B cell (primary cell): Measurements from ENCODE around the gene LRRN2. TPM values are rescaled to one million over a fixed set of nuclear protein-coding genes. Genes with fewer than 3 reads are reported as not detected.

Experiments used
- ATAC-seq: fragments of 200-7000 bp; cut with Tn5 transposase; one replicate; pipeline ENCODE4 v1.10.0; 2021; ENCODE audit warnings: low read depth, mild to moderate bottlenecking, moderate number of reproducible peaks, moderate library complexity
- CTCF ChIA-PET: fragments of 350-600 bp; sonication (Branson Sonifier 250); formaldehyde crosslinking; loops from one replicate; lab custom pipeline; 2021; ENCODE audit warnings: antibody characterized with exemption, inconsistent platforms; lab: Charles Lee
- POLR2A ChIA-PET: fragments of 350-600 bp; sonication (Branson Sonifier 250); formaldehyde crosslinking; loops from one replicate; lab custom pipeline; 2021; ENCODE audit warnings: antibody characterized with exemption; lab: Charles Lee
- DNase-seq: peaks from one replicate; pipeline ENCODE4 v3.0.0; 2013
- H2AFZ ChIP-seq: 2 replicates; pipeline ENCODE4 v1.6.1; 2012; ENCODE audit warnings: mild to moderate bottlenecking, low read depth, low read length; ENCODE audit not compliant: insufficient read depth, poor library complexity, severe bottlenecking
- H3K27ac ChIP-seq, 2 donors: 1 replicate in 1 of 2; 2 replicates in 1 of 2; pipeline ENCODE4 v1.5.1; 2012 to 2013; ENCODE audit warnings: low read length in 2 of 2, mild to moderate bottlenecking in 2 of 2, moderate library complexity in 1 of 2
- H3K27me3 ChIP-seq, 4 experiments: fragments of 200-600 bp in 1 of 4; sonication (generic) in 1 of 4; replicated peaks in 1 of 4; 1 replicate in 2 of 4; 2 replicates in 2 of 4; pipeline versions ENCODE4 v1.6.1 to v1.7.0; 2013 to 2016; ENCODE audit warnings: low read length in 3 of 4, mild to moderate bottlenecking in 2 of 4, mixed read lengths in 1 of 4, moderate library complexity in 1 of 4; ENCODE audit not compliant: insufficient read depth in 4 of 4, control insufficient read depth in 3 of 4; ENCODE audit errors: control extremely low read depth in 1 of 4
- H3K36me3 ChIP-seq, 2 experiments: replicated peaks in 1 of 2; 1 replicate in 1 of 2; 2 replicates in 1 of 2; pipeline versions ENCODE4 v1.6.1 to v1.7.1; 2013; ENCODE audit warnings: low read length in 1 of 2; ENCODE audit not compliant: insufficient read depth in 2 of 2, control insufficient read depth in 1 of 2; ENCODE audit errors: control extremely low read depth in 1 of 2, extremely low read depth in 1 of 2
- H3K4me1 ChIP-seq, 2 donors: fragments of 200-600 bp in 1 of 2; sonication (generic) in 1 of 2; 1 replicate in 1 of 2; 2 replicates in 1 of 2; pipeline versions ENCODE4 v1.5.1 to v1.6.1; 2013 to 2017; ENCODE audit warnings: low read length in 2 of 2; ENCODE audit not compliant: control insufficient read depth in 2 of 2, insufficient read depth in 2 of 2
- H3K4me2 ChIP-seq: replicated peaks from 2 replicates; pipeline ENCODE3; 2012; ENCODE audit warnings: mild to moderate bottlenecking, low read depth, low read length; ENCODE audit not compliant: poor library complexity, severe bottlenecking
- H3K4me3 ChIP-seq, 5 experiments: fragments of 200-600 bp in 1 of 5; sonication (generic) in 1 of 5; 1 replicate in 3 of 5; 2 replicates in 2 of 5; pipeline versions ENCODE4 v1.5.1 to v1.7.0; 2011 to 2016; ENCODE audit warnings: low read length in 4 of 5, mild to moderate bottlenecking in 4 of 5, low read depth in 2 of 5, control low read depth in 1 of 5, moderate library complexity in 1 of 5; ENCODE audit not compliant: insufficient read depth in 1 of 5; ENCODE audit errors: control extremely low read depth in 1 of 5, extremely low read depth in 1 of 5
- H3K79me2 ChIP-seq: fragments of 200-600 bp; sonication (generic); one replicate; pipeline ENCODE4 v1.6.0; 2016; ENCODE audit warnings: low read length; ENCODE audit not compliant: control insufficient read depth, insufficient read depth
- H3K9ac ChIP-seq: fragments of 200-600 bp; sonication (generic); 2 replicates; pipeline ENCODE4 v1.6.1; 2017; ENCODE audit warnings: mild to moderate bottlenecking, low read length, moderate library complexity
- H3K9me3 ChIP-seq, 3 donors: one replicate each; pipeline versions ENCODE4 v1.6.1 to v1.7.1; 2013; ENCODE audit warnings: low read length in 2 of 3; ENCODE audit not compliant: control insufficient read depth in 2 of 3, insufficient read depth in 1 of 3; ENCODE audit errors: control extremely low read depth in 1 of 3
- H4K20me1 ChIP-seq: 2 replicates; pipeline ENCODE4 v1.6.0; 2012; ENCODE audit warnings: mild to moderate bottlenecking, low read length; ENCODE audit not compliant: insufficient read depth, control insufficient read depth, poor library complexity, severe bottlenecking
- H3K27ac Mint-ChIP-seq: one replicate; pipeline ENCODE4 v1.8.0; 2021; ENCODE audit warnings: mixed read lengths
- H3K27me3 Mint-ChIP-seq: one replicate; pipeline ENCODE4 v1.8.0; 2021; ENCODE audit warnings: mixed read lengths
- H3K4me1 Mint-ChIP-seq: one replicate; pipeline ENCODE4 v1.8.0; 2021; ENCODE audit warnings: mixed read lengths
- H3K4me3 Mint-ChIP-seq: one replicate; pipeline ENCODE4 v1.8.0; 2021; ENCODE audit warnings: mixed read lengths
- H3K9me3 Mint-ChIP-seq: one replicate; pipeline ENCODE4 v1.8.0; 2022; ENCODE audit warnings: mixed read lengths; ENCODE audit not compliant: insufficient read depth
- EZH2 ChIP-seq: IDR thresholded peaks from 2 replicates; pipeline ENCODE4 v1.6.1; 2012; ENCODE audit warnings: borderline replicate concordance, low read depth, mild to moderate bottlenecking, moderate library complexity, low read length; ENCODE audit not compliant: insufficient read depth, poor library complexity, severe bottlenecking
- WGBS: methylation state at CpG from one replicate; pipeline ENCODE4 v1.1.5; 2013; ENCODE audit warnings: missing lambda C conversion rate; ENCODE audit not compliant: insufficient coverage; 5-methylcytosine and 5-hydroxymethylcytosine counted together
- intact Hi-C: fragments of 100-400 bp; cut with micrococcal nuclease; formaldehyde crosslinking; loops from one replicate; pipeline ENCODE4 v1.10.0; 2022
- polyA plus RNA-seq: library from polyadenylated mRNA; depleted of rRNA; stranded (reverse); fragments of >200 nt; gene quantifications from 2 replicates; pipeline ENCODE4 v1.2.3, GENCODE V29; 2012
- total RNA-seq, 2 donors: library from RNA; stranded (reverse); fragments of 120-200 nt in 1 of 2; gene quantifications; 1 replicate in 1 of 2; 2 replicates in 1 of 2; pipeline versions ENCODE4 v1.2.3 to v1.2.4, GENCODE V29; 2013 to 2022
- TF ChIP-seq, protein P1 (sequence below): fragments of 200-600 bp; IDR thresholded peaks from one replicate; pipeline ENCODE4 v1.8.0; 2022; ENCODE audit warnings: antibody characterized with exemption, mild to moderate bottlenecking

The LRRN2 gene
- total and polyA plus RNA-seq, 2 donors (not counting 1 experiment from before 2014, with no cell fraction given) = not detected

DNA sequence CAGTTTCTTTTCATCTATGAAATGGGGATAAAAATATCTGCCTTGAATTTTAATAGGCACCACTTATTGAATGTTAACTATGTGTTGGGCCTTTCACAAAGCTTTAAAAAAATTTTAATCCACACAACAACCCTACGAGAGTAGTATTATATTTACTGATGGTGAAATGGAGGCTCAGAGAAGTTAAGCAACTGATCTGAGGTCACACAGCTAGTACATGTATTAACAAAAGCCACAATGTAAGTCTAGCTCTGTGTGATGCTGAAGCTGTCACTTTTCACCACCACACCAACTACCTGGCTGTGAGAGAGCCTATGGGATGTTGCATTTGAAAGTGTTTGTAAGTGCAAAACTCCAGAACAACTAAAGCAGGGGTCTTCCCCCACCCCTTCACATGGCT, 44.1 kb downstream of the LRRN2 start:
- H3K27ac Mint-ChIP-seq = no peak overlapping the region

DNA sequence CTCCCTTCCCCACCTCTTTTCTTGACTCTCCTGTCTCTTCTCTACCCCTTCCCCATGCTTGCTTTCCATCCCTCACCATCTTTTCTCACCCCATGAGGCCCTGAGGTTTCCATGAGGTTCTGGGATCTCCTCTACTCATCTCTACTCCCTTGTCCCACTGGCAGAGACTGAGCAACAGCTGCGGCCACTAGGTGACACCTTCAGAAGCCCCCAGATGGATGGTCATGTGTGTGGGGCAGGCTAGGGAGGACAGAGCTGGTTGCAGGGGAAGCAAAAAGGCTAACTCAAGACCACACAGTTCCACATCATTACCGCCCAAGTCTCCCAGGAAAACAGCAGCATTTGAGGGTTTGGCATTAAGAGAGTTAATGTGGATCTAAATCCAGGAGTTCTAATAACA, 45.0 kb downstream of the LRRN2 start:
- H3K4me3 ChIP-seq = no peak overlapping the region
- no peaks in the 10 kb centered on the region for H3K36me3 ChIP-seq
- peaks cover 0 to 5% (median 0%) of the 10 kb centered on the region in 3 donors for H3K9me3 ChIP-seq
- H3K9ac ChIP-seq = no peak overlapping the region
- H3K79me2 ChIP-seq = no peaks in the 10 kb centered on the region
- no peaks in the 10 kb centered on the region for H3K4me1 ChIP-seq
- peaks cover 0 to 14% (median under 1%) of the 10 kb centered on the region in 4 experiments for H3K27me3 ChIP-seq
- no peak overlapping the region for H3K27ac Mint-ChIP-seq
- no peak for ATAC-seq
- CTCF ChIA-PET = interaction anchor here (1.2 kb wide), 1 partner anchor 106 kb away, joined by 5 read pairs; no protein-coding TSS in a partner anchor
- no peaks in the 10 kb centered on the region for H4K20me1 ChIP-seq
- no peak overlapping the region for H3K27ac ChIP-seq
- peaks cover 25% of the 10 kb centered on the region for H3K27me3 Mint-ChIP-seq
- H3K4me1 Mint-ChIP-seq = no peaks in the 10 kb centered on the region
- H2AFZ ChIP-seq = no peak overlapping the region
- no peak for DNase-seq
- POLR2A ChIA-PET = no interaction called here
- intact Hi-C loops = no loop called here
- no peak overlapping the region for H3K4me2 ChIP-seq
- WGBS = no CpG with 5 or more reads among the region's 2 CpGs
- H3K4me3 Mint-ChIP-seq = no peak overlapping the region
- H3K9me3 Mint-ChIP-seq = no peaks in the 10 kb centered on the region
- no peak for TF ChIP-seq EZH2
- TF ChIP-seq, protein P1, sequence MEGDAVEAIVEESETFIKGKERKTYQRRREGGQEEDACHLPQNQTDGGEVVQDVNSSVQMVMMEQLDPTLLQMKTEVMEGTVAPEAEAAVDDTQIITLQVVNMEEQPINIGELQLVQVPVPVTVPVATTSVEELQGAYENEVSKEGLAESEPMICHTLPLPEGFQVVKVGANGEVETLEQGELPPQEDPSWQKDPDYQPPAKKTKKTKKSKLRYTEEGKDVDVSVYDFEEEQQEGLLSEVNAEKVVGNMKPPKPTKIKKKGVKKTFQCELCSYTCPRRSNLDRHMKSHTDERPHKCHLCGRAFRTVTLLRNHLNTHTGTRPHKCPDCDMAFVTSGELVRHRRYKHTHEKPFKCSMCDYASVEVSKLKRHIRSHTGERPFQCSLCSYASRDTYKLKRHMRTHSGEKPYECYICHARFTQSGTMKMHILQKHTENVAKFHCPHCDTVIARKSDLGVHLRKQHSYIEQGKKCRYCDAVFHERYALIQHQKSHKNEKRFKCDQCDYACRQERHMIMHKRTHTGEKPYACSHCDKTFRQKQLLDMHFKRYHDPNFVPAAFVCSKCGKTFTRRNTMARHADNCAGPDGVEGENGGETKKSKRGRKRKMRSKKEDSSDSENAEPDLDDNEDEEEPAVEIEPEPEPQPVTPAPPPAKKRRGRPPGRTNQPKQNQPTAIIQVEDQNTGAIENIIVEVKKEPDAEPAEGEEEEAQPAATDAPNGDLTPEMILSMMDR = no peak

More for the DNA sequence above, 44.1 kb downstream of the LRRN2 start:
- Histone ChIP-seq H3K4me3 (no peak overlapping the region), H3K9ac (no peak overlapping the region), H3K27ac (no peak overlapping the region), H3K27me3 (peaks cover 0 to 14% (median under 1%) of the 10 kb centered on the region in 4 experiments), H2AFZ (no peak overlapping the region), H3K36me3 (no peaks in the 10 kb centered on the region), H4K20me1 (no peaks in the 10 kb centered on the region), H3K4me1 (no peaks in the 10 kb centered on the region), H3K4me2 (no peak overlapping the region), H3K9me3 (peaks cover 0 to 5% (median 0%) of the 10 kb centered on the region in 3 donors), H3K79me2 (no peaks in the 10 kb centered on the region)
- no CpG with 5 or more reads among the region's 1 CpG for WGBS
- H3K27me3 Mint-ChIP-seq = peaks cover 25% of the 10 kb centered on the region
- no peaks in the 10 kb centered on the region for H3K4me1 Mint-ChIP-seq
- no peaks in the 10 kb centered on the region for H3K9me3 Mint-ChIP-seq
- ChIA-PET POLR2A (no interaction called here), CTCF (interaction anchor here (0.9 kb wide), 1 partner anchor 76 kb away, joined by 3 read pairs; no protein-coding TSS in a partner anchor)
- no peak overlapping the region for H3K4me3 Mint-ChIP-seq
- TF ChIP-seq EZH2 = no peak
- TF ChIP-seq, protein P1 = no peak
- no peak for DNase-seq
- no peak for ATAC-seq
- intact Hi-C loops = no loop called here
